Left renal pelvis (tissue), 4 donors: Measurements from ENCODE around the gene PTGES3. TPM values are rescaled to one million over a fixed set of nuclear protein-coding genes. Genes with fewer than 3 reads are reported as not detected.
"Not testable (repeated sequence)": the region's sequence is repeated elsewhere in the genome, so short reads cannot be mapped to it uniquely, and the experiment has no call there.

Experiments
- DNase-seq, 4 donors: peaks; one replicate each; pipeline ENCODE4 v3.0.0-alpha.2; 2013; ENCODE audit warnings: low read depth in 4 of 4, low spot score in 3 of 4
- polyA plus RNA-seq, 4 donors: library from polyadenylated mRNA; unstranded; fragments of 120-200 nt; gene quantifications; one replicate each; pipeline ENCODE4 v1.2.1, GENCODE V29; 2013; ENCODE audit not compliant: insufficient read length in 4 of 4

The PTGES3 gene, protein sequence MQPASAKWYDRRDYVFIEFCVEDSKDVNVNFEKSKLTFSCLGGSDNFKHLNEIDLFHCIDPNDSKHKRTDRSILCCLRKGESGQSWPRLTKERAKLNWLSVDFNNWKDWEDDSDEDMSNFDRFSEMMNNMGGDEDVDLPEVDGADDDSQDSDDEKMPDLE
- 100 to 1,000 TPM; 274 to 381 (median 335) TPM for polyA plus RNA-seq

DNA sequence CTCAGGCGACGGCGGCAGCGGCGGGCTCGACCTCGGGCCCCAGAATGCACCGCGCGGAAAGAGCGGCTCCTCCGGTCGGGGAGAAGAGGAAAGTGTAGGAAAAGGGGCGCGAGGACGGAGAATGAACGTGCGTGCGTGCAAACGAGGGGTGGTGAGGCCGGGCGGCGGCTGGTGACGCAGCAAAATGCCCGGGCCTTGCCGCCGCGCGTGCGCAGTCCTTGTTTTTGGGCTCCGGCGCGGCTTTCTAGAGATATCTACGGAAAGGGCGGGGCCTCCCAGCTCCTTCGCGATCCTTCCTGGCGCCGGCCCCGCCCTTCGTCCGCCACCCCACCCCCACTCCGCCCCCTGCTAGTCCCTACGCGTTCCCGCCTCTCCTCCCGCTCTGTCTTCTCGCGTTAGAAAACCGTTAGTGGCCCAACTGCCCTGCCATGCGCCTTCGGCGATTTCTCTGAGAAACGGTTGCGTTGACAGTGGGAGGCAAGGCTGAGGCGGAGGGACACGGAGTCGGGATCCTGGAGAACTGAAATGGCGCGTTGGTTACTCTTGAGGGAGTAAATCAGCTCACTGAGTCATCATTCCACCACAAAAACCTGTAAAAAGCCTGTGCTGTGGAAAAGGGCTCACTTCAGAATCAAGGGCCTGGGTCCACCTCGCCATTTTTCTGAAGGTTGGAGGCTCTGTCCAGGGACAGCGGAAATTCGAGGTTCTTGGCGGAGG, at the start of gene PTGES3:
TSS of gene PTGES3 (minus strand) at position 156 of the 717 bp plus-strand sequence. CDS start 285 bp downstream, outside the sequence.
- peak; percentile 93 to 96 (median 95) for DNase-seq

DNA sequence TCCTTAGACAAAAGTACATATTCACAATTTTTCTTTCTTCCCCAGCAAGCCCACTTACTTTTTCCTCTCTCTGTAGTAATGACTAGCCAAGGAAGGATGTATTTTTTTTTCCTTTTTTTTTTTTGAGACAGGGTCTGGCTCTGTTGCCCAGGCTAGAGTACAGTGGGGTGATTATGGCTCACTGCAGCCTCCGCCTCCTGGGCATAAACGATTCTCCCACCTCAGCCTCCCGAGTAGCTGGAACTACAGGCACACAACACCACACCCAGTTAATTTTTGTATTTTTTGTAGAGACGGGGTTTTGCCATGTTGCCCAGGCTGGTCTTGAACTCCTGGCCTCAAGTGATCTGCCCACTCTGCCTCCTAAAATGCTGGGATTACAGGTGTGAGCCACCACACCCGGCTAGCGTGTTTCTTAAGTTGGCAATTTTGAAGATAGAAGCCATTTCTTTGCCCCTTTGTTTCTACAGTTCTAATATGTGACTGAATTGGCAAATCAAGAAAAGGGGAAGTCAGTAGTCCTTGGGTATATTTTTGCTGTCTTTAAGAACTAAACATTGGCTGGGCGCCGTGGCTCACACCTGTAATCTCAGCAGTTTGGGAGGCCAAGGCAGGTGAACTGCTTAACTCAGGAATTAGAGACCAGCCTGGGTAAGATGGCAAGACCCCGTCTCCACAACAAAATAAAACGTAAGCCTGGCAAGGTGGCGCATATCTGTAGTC, 40.2 kb upstream of the PTGES3 start:
- no peak for DNase-seq

DNA sequence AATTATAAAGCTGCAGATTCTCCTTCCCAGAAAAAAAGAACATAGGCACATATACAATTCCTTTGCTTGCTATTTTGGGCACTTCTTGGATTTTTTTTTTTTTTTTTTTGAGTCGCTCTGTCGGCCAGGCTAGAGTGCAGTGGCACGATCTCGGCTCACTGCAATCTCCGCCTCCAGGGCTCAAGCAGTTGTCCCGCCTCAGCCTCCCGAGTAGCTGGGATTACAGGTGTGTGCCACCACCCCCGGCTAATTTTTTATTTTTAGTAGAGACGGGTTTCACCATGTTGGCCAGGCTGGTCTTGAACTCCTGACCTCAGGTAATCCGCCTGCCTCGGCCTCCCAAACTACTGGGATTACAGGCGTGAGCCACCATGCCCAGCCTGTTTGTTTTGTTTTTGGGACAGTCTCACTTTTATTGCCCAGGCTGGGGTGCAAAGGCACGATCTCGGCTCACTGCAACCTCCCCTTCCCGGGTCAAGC, 38.2 kb upstream of the PTGES3 start:
- DNase-seq, result not testable (repeated sequence)

DNA sequence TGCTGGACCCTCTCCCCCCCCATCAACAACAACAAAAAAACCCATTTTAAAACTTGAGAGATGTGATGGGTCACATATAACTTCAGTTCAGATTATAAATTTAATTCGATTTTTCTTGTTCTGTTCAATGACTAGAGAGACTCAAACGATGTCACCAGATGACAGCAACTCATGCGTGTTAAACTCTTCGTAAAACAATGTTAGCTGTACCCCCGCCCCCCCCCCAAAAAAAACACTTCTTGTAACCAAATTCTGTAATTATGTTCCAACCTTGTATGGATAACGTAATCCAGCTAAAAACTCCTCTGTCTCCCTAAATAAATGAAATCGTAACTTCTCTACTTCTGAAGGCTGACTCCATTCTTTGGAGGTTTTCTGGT, 37.6 kb upstream of the PTGES3 start:
- DNase-seq, result no peak

DNA sequence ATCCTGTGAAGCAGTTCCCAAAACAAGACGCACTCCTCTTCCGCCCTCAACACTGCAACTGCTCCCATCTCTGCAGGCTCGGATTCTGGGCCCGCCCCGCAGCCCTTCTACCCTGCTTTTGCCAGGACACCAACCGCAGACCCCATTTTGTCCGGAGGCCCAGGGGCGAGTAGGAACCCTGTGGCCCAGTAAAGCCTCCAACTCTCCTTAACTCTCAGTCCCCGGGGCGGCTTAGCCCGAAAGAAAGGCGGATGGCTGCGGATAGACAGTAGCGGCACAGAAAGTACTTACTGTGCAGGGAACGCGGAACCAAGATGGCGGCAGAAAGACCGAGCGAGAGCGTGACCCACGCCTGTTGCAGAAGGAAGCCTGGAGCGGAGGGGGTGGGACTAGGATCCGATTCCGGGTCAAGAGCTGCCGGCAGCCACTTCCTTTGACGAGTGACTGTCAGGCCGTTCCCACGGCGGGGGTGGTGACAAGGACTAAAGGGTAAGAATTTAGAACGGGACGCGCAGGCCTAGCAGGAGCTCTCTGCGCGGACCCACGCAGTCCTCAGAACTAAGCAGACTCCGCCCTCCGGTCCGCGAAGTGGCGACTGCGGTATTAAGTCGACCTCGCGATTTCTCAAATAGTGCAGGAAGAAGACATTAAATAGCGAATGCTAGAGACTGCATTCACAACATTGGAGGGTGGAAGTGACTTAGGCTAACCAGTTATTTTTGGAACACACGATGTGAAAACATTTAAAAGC, 37.1 kb upstream of the PTGES3 start, which contains the start of gene NACA:
TSS of gene NACA (minus strand) at position 328 of the 751 bp plus-strand sequence. CDS start 778 bp downstream, outside the sequence.
- peak; percentile 91 to 95 (median 93) for DNase-seq

DNA sequence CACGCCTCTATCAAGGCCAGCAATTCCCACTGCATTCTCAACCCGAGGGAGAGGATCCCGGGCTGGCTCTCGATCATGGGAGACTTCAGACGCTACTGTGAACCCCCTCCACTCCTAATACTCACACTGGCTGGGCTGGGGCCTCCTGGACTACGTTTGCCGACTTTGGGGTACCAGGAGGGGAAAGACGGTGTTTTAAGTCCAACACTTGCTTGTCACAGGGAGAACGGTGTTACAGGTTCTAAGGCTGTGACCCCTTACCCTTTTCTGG, 36.6 kb upstream of the PTGES3 start:
- no peak for DNase-seq

DNA sequence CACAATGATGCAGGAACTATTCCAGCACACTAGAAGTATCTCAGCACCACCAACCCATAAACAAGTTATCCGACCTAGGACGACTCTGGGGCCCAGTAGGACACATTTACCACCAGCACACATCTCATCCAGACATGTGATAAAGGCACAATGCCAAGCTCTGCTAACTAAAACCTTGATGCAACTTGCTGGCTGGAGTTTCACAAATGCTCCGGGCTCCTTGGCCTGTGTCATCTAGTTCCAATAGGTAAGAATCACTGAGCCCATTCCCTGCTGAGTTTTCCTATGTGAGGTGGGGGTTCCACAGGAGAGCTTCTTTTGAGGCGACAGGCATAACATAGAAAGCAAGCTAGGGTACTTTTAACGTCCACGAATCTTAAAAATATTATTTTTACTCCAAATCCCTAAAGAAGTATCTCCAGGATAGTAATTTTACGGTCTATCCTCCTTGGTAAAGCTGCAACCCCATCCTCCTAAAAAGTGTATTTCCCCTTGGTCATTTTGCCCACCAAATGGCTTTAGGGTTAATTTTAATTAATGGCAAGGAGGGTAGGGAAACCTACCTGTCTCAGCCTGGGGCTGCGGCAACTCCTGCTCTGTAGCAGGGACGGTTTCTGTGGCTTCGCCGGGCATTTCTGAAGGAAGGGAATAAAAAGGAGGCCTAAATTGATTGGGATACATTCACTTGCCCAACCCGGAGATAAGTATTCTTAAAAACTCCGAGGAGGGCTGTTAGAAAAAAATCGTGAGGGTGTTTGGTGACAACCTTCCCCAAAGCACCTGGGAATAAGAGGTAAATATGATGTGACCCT, 36.0 kb upstream of the PTGES3 start:
- DNase-seq, result no peak

DNA sequence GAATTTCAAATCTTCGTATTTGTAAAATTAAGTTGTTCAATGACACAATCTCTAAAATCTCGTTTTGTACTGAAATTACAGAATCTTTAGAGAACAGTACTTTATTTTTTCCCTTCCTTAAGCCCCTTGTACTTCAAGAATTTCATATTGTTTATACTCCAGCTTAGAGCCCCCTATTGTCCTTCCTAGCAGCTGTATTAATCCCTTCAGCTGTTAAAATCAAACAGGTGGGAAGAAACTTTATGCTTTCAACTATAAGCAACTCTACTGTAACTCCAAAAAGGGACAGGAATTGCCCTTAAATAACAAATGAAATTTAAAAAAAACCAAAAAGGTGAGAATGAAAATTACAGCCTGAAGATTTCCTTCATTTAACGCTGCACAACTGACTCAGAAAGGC, 35.3 kb upstream of the PTGES3 start:
- DNase-seq, result no peak

DNA sequence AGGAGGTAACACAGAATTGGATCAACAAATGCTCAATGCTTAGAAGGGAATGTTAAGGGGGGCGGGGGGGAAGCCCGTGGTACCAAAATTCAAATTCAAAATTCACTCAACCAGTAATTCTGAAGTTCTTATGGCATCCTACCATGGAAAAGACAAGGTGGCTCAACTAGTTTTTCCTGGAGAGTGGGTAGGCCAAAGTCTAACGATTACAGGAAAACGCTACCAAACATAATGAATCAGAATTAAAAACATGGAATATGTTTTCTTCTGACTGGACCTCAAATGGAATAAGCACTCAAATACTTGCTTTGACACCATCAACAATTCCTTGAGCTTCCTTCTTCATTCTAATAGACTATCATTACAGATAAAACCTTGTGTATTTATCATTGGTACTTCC, 34.7 kb upstream of the PTGES3 start:
- DNase-seq, result no peak

DNA sequence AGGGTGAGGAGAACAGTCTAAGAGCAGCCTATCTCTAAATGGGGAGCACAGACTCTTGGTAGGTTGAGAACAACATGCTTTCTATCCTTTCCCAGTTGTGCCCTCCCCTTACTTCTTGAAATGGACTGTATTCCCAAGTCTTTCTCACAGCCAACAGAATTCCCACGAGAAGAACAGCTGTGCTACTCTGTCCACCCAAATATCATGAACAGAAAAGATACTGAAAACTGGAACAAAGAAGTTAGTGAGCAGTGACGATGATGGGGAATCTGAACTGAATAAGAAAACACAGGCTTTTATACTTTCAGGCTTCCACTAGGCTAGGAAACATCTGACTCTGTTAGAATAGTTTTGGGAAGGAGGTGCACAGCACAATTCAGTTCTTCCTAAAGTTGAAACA, 33.6 kb upstream of the PTGES3 start:
- DNase-seq, result no peak

DNA sequence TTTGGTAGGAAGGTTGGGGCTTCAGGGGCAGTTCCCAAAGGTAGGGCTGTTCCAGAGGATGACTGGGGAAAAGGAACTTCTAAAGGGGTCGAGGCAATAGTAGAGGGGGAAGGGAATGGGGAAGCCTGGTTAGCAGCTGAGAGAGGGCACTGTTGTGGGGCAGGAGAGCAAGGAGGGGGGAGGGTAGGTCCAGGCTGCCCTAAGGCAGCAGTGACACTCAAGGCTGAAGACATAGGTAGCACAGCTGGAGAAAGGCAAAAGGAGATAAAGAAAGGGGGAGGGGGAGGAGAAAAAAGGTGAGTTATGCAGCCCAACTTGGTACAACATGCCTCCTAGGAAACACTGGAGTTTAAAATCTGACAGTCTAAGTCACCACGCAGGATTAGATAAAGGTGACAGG, 33.1 kb upstream of the PTGES3 start:
- DNase-seq, result no peak

DNA sequence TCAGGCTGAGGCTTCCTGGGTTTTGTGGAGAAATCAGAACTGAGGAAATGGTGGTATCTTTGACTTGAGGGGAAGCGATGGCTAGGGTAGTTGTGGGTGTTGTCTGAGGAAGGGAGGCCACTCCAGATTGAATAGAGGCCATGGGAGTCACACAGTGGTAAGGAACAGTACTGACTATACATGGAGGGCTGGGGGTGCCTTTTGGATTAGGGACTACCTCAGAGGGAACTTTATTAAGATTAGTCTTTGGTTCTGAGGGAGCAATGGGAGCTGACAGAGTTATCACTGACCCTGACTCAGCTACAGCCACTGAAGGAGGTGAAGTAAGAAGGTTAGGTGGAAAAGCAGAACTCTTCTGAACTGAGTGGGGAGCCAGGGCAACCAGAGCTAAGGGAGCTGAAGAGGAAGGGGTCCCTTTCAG, 32.7 kb upstream of the PTGES3 start:
- DNase-seq, result no peak

DNA sequence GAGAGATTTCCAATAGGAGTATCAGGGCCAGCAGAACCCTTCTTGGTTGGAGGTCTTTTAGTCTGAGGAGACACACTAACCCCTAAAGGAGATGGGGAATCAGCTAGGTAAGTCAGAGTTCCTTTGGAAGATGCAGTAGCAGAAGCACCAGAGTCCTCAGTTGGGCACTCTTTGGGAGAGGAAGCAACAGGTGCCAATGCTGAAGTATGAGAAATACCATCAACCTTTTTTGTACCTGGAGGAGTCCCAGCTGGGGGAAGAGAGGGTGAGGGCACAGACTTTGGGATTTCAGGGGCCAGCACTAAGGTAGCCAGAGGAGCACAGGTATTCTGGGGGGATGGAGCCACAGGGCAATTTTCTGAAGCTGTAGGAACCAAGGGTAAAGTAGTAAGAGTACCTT, 31.0 kb upstream of the PTGES3 start:
- DNase-seq, result no peak

DNA sequence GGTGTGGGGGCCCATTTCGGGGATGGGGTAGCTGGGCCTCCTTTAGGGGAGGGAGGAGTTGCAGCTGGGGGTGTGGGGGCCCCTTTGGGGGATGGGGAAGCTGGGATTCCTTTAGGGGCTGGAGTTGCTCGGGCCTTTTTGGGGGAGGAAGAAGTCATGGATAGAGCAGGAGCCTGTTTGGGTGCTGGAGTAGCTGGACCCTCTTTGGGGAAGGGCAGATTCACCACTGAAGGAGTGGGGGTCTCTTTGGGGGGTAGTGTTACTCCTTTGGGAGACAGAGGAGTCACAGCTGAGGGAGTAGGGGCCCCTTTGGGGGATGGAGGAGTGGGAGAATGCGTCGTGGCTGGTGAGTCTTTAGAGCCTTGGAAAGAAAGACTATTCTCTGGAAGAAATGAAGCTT, 30.6 kb upstream of the PTGES3 start:
- DNase-seq, result no peak

DNA sequence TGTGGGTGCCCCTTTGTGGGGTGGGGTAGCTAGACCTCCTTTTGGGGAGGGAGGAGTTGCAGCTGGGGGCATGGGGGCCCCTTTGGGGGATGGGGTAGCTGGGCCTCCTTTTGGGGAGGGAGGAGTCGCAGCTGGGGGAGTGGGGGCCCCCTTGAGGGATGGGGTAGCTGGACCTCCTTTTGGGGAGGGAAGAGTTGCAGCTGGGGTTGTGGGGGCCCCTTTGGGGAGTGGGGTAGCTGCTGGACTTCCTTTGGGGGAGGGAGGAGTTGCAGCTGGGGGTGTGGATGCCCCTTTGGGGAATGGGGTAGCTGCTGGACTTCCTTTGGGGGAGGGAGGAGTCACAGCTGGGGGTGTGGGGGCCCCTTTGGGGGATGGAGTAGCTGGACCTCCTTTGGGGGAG, 30.1 kb upstream of the PTGES3 start:
- no peak for DNase-seq

DNA sequence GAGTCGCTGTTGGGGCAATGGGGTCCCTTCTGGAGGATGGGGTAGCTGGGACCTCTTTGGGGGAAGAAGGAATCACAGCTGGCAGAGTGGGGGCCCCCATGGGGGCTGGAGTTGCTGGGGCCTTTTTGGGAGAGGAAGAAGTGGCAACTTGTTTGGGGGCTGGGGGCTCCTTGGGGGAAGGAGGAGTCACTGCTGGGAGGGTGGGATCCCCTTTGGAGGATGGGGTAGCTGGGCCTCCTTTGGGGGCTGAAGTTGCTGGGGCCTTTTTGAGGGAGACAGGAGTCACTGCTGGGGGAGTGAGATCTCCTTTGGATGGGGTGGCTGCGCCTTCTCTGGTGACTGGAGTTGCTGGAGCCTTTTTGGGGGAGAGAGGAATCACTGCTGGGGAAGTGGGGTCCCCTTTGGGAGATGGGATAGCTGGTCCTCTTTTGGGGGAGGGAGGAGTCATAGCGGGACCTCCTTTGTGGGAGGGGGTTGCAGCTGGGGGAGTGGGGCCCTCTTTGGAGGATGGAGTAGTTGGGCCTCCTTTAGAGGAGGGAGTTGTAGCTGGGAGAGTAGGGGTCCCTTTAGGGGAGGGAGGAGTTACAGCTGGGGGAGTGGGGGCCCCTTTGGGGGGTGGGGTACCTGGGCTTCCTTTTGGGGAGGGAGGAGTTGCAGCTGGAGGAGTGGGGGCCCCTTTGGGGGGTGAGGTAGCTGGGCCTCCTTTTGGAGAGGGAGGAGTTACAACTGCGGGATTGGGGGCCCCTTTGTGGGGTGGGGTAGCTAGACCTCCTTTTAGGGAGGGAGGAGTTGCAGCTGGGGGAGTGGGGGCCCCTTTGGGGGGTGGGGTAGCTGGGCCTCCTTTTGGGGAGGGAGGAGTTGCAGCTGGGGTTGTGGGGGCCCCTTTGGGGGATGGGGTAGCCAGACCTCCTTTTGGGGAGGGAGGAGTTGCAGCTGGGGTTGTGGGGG, 29.1 kb upstream of the PTGES3 start:
- DNase-seq, result no peak

DNA sequence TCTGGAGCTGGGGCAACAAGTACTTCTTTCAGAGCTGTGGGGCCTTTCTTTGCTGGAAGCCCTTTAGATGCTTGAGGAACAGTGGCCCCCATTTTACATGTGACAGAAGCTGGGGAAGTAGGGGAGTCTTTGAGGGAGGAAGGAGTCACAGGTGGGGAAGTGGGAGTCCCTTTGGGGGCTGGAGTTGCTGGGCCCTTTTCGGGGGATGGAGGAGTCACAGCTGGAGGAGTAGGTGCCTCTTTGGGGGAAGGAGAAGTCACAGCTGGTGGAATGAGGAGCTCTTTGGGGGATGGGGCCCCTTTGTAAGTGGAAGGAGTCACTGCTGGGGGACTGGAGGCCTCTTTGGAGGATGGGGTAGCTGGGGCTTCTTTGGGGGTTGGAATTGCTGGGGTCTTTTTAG, 28.4 kb upstream of the PTGES3 start:
- DNase-seq, result no peak

DNA sequence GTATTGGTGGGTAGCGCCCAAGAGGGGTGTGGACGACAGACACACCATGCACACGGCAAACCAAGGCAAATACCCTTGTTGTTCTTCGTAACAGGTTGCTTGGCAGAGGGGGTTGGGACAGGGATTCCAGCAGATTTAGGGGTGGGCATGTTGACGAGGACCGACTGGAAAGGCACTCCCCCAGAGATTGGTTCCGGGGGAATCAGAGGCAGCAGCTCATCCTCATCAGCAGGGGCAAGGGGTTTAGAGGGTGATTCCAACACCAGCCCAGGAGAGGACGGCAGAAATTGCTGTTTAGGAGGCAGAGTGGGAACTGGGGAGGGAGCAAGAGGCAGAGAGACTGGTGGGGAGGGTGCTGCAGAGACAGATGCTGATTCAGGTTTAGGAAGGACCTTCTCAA, 27.7 kb upstream of the PTGES3 start:
- DNase-seq, result no peak

DNA sequence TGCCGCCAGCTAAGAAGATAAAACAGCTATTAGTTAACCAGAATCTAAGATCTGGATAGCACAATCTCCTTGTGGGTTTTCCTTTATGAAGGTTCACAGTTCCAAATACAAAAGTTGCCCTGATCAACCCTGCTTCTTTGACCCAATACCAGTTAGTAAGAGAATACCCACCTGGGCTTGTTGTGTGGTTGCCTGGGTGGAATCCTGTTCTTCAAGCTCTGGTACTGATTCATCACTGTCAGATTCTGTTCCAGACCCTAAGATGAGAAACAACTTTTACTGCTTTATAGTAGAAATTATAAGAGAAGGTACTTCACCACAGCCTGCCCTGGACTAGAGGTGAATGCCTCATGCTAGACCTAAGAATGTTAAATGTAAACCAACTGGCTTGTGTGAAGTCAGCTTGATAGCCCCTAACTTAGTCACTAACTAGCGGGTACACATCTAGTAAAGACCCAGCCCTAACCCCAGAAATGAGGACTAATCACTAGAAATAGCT, 26.4 kb upstream of the PTGES3 start:
- DNase-seq, result no peak
